ENCODE data around the gene IL27RA. TPM values are rescaled to one million over a fixed set of nuclear protein-coding genes. Genes with fewer than 3 reads are reported as not detected.

Gene IL27RA
- total and polyA plus RNA-seq, 8 donors = 0.88 to 8.2 (median 1.9) TPM

GRCh38 chr19:14078411-14078810 lies 46.8 kb downstream of the IL27RA start:
- H3K4me1 ChIP-seq = peaks cover 0 to 19% (median 5%) of the 10 kb centered on the region in 3 donors
- H3K27ac ChIP-seq = no peak overlapping the region
- TF ChIP-seq, protein P1, sequence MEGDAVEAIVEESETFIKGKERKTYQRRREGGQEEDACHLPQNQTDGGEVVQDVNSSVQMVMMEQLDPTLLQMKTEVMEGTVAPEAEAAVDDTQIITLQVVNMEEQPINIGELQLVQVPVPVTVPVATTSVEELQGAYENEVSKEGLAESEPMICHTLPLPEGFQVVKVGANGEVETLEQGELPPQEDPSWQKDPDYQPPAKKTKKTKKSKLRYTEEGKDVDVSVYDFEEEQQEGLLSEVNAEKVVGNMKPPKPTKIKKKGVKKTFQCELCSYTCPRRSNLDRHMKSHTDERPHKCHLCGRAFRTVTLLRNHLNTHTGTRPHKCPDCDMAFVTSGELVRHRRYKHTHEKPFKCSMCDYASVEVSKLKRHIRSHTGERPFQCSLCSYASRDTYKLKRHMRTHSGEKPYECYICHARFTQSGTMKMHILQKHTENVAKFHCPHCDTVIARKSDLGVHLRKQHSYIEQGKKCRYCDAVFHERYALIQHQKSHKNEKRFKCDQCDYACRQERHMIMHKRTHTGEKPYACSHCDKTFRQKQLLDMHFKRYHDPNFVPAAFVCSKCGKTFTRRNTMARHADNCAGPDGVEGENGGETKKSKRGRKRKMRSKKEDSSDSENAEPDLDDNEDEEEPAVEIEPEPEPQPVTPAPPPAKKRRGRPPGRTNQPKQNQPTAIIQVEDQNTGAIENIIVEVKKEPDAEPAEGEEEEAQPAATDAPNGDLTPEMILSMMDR (IDR thresholded peaks at IDR 0.05) = no peak
- H3K9me3 ChIP-seq = no peaks in the 10 kb centered on the region
- H3K36me3 ChIP-seq = no peaks in the 10 kb centered on the region
- no peak overlapping the region for H3K4me3 ChIP-seq
- H3K27me3 ChIP-seq = no peaks in the 10 kb centered on the region
- WGBS, 2 donors = 84 to 94% methylated on average over 2 of the region's 2 CpGs
- FAIRE-seq (no peak), DNase-seq (no peak), ATAC-seq (no peak)
- intact Hi-C loops (cut with DNase I) = no loop called here

- 0 to 1% methylated on average over 48 to 50 of the region's 50 CpGs for WGBS, 2 donors
- H3K4me1 ChIP-seq = peaks cover 0 to 14% (median 0%) of the 10 kb centered on the region in 3 donors
- peak; percentile 98 for FAIRE-seq
- peak; percentile 98 to 100 (median 100) for DNase-seq
- intact Hi-C loops (cut with DNase I) = no loop called here
- ATAC-seq = peak; percentile 90 to 95 (median 92)
- H3K27ac ChIP-seq = peak overlapping the region; percentile 81 to 96 (median 95)
- TF ChIP-seq, protein P1 (IDR thresholded peaks at IDR 0.05) = no peak
- no peaks in the 10 kb centered on the region for H3K36me3 ChIP-seq
- peak overlapping the region; percentile 55 to 84 (median 64) for H3K4me3 ChIP-seq
- H3K9me3 ChIP-seq = no peaks in the 10 kb centered on the region
- no peaks in the 10 kb centered on the region for H3K27me3 ChIP-seq
These were observed 49.6 kb downstream of the IL27RA start for GRCh38 chr19:14080887-14081796.

GRCh38 chr19:14081797-14082674 lies 50.5 kb downstream of the IL27RA start:
- 10% methylated on average over 19 to 24 of the region's 24 CpGs for whole genome bisulfite sequencing, 2 donors
- H3K4me3 ChIP-seq = peak overlapping the region; percentile 55 to 84 (median 64)
- peaks cover 0 to 14% (median 0%) of the 10 kb centered on the region in 3 donors for H3K4me1 ChIP-seq
- no peaks in the 10 kb centered on the region for H3K36me3 ChIP-seq
- DNase-seq (peak; percentile 61 to 88 (median 72)), FAIRE-seq (no peak), ATAC-seq (peak; percentile 29 to 47 (median 43))
- H3K9me3 ChIP-seq = no peaks in the 10 kb centered on the region
- TF ChIP-seq, protein P1 (IDR thresholded peaks at IDR 0.05) = no peak
- H3K27me3 ChIP-seq = no peaks in the 10 kb centered on the region
- peak overlapping the region; percentile 81 to 96 (median 95) for H3K27ac ChIP-seq
- intact Hi-C loops (cut with DNase I) = no loop called here

DNA sequence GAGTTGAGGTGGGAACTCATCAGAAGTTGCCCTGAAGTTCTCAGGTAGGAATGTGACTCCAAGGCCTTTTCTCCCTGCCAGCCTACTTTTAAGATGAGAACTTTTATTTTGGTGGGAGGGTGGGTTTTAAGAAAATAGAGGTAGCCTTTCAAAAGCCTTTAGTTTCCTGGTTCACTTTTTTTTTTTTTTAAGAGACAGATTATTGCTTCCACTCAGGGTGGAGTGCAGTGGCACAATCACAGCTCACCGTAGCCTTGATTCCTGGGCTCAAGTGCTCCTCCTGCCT lies 51.1 kb downstream of the IL27RA start:
- WGBS, 2 donors = 25 to 69% methylated on average over 1 of the region's 1 CpG
- FAIRE-seq = no peak

More for the DNA sequence above, 51.1 kb downstream of the IL27RA start:
- TF ChIP-seq, protein P1 (IDR thresholded peaks at IDR 0.05) = no peak
- Histone ChIP-seq H3K4me1 (peaks cover 0 to 14% (median 0%) of the 10 kb centered on the region in 3 donors), H3K27me3 (no peaks in the 10 kb centered on the region), H3K9me3 (no peaks in the 10 kb centered on the region), H3K27ac (peak overlapping the region in 3 of 4 donors; percentile 95 to 96 (median 95)), H3K4me3 (peak overlapping the region in 3 of 4 donors; percentile 64 to 84 (median 64)), H3K36me3 (no peaks in the 10 kb centered on the region)
- intact Hi-C loops (cut with DNase I) = no loop called here
- DNase-seq (no peak), ATAC-seq (no peak)

Measured in pancreas (tissue), 10 donors.